Endothelial cell of hepatic sinusoid (primary cell): ENCODE measurements around the gene TNFAIP2.

Source experiments
- in situ Hi-C: cut with HindIII; loops from 2 replicates; pipeline ENCODE4 v1.10.0; 2017; ENCODE audit warnings: low sequenced_read_pairs

TNFAIP2 gene, protein sequence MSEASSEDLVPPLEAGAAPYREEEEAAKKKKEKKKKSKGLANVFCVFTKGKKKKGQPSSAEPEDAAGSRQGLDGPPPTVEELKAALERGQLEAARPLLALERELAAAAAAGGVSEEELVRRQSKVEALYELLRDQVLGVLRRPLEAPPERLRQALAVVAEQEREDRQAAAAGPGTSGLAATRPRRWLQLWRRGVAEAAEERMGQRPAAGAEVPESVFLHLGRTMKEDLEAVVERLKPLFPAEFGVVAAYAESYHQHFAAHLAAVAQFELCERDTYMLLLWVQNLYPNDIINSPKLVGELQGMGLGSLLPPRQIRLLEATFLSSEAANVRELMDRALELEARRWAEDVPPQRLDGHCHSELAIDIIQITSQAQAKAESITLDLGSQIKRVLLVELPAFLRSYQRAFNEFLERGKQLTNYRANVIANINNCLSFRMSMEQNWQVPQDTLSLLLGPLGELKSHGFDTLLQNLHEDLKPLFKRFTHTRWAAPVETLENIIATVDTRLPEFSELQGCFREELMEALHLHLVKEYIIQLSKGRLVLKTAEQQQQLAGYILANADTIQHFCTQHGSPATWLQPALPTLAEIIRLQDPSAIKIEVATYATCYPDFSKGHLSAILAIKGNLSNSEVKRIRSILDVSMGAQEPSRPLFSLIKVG

DNA sequence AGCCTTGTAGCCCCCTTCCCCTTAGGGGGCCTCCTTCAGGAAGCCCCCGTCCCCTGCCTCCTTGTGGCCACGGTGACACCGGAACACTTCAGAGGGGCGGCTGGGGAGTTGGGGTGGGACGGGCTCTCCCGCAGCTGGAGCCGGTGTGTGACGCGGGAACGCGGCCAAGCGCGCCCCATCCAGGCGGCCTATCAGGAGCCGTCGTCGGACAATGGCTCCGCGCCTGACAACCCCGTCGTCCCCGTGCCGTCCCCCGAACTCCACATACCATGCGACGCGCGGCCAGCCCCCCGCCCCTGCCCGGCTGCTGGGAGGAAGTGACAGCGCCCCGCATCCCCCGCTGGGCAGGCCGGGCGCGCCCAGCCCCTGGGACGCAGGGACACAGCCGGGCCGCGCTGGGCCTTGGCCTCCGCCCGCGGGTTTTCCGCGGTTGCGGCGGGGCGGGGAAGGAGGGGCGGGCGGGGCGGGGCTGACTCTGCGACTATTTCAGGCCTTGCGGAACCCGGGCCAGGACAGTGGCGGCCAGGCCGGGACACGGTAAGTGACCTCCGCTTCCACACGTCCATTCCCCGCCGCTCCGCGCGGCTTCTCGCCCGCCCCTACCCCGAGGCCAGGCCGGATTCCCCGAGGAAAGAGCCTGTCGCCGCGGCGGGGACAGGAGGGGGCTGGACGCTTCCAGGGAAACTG is at the start of gene TNFAIP2:
Gene TNFAIP2 (plus strand): TSS at position 515 of the 687 bp plus-strand sequence. CDS start 2,997 bp downstream, outside the sequence.
- in situ Hi-C loops, result no loop called here

DNA sequence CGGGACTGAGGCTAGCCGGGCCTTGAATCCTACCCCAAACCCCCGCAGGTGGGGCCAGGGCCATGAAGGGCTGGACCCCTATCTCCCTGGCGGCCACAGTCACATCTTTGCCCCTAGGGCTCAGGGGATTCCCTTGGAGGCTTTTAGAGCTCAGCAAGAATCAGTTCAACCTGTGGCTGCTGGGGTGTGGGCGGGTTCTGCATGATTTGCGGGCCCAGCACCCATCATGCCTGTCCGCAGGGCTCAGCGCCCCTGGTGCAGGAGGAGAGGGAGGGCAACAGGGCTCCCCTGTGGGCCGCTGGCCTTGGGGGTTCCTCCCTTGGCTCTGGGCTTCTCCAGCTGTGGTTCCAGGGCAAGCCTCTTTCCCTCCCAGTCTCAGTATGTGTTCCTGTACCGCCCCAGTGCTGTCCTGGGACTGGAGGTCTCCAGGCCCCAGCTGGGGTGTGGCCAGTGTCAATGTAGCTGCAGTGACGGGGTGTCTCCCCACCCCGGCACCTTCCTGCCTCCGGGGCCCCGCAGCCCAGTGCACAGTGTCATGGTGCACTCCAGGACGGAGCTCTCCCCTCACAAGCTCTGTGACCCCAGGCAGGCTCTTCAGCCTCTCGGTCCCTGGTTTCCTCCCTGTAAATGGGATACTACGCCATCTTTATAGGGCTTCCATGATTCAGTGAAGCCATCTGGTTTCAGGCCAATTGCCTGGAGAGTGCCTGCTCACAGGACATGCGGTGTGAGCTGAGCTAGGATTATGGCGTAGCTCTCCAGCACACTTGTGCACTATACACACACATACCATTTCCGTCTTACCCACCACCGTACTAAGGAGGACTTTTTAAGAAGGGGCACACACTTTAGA is 49.2 kb upstream of the TNFAIP2 start:
- in situ Hi-C loops, result no loop called here

DNA sequence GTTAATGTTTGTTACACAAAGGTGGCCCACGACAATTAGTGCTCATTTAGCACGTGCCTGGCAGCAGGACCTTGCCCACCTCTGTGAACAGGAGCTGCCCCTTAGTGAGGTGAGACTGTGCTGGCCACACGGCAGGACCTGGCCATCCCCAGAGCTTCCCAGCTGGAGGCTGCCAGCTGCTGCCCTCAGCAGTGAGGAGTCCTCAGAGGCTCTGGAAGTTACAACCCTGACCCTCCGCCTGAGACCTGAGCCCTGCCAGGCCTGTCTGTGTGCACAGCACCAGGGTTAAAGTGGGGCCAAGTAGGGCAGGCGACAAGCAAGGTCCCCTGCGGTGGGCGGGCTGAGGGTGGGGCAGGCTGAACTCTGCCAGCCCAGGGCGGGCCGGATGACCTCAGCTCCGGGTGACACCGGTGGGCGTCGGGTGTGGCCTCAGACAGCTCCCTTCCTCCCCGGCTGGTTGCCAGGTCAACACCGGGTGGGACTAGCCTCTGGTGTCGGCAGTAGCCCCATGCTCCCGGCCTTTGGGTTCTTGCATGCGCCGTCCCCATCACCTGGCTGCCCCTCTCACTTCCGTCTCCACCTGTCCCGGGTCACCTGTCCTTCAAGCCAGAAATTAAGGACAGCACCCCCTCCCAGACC is 48.4 kb upstream of the TNFAIP2 start:
- in situ Hi-C loops, result no loop called here

DNA sequence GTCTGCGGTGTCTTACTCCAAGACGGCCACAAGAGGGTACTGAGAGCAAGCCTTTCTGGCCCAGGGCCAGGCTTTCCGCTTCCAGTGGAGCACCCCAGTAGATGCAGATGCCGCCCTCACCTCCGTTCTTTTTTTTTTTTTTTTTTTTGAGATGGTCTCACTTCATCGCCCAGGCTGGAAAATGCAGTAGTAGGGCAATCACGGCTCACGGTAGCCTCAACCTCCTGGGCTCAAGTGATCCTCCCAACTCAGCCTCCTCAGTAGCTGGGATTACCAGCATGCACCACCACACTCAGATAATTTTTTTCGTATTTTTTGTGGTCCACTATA is 44.9 kb upstream of the TNFAIP2 start:
- in situ Hi-C loops, result no loop called here

DNA sequence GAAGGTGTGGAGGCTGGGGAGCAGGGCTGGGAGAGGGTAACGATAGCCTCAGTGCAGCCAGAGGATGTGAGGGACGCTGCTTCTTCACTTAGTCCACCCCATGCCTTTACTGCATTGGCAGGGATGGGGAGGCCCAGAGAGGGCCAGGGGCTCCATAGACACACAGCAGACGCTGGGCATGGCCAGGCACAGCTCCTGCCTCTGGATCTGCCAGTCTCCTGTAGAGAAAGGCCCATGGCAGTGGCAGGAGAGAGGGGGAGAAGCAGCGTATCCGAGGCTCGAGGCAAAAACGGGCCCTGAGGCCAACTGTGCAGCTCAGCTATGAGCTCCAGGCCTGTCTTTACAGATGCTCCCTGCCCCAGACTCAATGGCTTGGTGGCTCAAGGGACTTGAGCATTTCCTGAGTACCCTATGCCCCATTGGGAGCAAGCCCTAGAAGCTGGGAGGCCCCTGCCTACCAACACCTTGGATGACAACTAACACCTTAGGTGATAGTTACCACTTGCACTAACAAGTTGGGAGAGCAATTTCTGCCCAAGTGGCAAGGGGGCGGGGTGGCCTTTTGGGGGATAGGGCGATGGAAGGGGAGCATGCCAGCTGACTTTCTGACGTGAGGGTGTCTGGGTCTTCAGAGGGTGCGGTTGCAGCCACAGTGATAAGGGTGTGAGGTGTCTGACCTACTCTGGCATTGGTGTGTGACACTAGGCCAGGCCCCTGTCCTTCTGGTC is 44.2 kb upstream of the TNFAIP2 start:
- in situ Hi-C loops, result no loop called here

DNA sequence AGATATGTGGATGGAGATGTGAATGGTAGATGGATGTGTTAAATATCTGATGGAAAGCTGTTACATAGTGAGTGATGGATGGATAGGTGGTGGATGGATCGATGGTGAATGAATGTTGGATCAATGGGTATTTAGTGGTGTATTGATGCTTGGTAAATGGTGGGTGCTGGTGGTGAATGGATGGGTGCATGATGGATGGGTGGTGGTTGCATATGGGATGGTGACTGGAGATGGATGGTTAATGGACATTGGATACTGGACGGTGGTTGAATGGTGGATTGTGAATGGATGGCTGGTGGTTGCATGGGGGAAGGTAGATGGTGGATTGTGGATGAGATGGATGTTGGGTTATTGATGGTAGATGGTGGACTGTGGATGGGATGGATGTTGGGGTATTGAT is 41.3 kb upstream of the TNFAIP2 start:
- in situ Hi-C loops, result no loop called here

DNA sequence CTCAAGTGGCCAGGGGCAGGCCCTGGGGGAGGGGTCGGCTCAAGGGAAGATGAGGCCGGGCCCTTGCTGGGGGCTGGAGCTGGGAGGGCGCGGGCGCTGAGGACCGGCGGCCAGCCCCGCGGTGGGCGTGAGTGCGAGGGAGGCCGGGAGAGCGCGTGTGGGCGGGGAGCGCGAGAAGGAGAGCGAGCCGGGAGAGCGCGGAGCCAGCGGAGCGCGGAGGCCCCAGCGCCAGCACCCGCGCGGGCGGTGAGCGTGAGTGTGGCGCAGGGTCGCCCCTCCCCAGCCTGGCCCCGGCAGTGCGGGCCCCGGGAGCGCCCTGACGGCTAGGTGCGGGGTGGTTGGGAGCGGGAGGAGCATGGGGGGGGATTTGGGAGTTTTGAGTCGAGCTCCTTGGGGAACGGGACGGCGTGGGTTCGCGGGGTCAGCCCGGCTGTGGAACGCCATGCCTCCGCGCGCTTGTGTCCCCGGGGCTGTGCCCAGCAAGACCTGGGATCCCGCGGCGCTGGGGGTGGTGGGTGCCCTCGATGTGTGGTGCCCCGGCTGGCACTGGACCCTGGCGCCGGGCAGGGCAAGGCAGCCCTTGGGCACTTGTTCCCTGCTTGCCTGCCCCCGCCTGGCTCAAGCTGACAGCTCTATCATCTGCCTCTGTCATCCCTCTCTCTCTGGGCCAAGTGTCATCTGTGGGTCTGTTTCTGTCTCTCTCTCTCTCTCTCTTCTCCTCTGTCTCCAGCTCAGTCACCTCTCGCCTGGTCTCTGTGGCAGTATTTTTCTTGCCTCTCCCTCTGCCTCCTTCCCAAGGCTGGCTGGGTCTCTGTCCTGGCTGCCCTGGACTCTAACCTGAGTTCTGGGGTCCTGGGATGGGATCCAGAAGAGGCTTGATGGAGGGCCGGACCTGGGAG is 39.0 kb upstream of the TNFAIP2 start, which contains the start of gene LBHD2:
Gene LBHD2 (plus strand): TSS at position 190 of the 899 bp plus-strand sequence. CDS start 1,803 bp downstream, outside the sequence.
- in situ Hi-C loops, result no loop called here

DNA sequence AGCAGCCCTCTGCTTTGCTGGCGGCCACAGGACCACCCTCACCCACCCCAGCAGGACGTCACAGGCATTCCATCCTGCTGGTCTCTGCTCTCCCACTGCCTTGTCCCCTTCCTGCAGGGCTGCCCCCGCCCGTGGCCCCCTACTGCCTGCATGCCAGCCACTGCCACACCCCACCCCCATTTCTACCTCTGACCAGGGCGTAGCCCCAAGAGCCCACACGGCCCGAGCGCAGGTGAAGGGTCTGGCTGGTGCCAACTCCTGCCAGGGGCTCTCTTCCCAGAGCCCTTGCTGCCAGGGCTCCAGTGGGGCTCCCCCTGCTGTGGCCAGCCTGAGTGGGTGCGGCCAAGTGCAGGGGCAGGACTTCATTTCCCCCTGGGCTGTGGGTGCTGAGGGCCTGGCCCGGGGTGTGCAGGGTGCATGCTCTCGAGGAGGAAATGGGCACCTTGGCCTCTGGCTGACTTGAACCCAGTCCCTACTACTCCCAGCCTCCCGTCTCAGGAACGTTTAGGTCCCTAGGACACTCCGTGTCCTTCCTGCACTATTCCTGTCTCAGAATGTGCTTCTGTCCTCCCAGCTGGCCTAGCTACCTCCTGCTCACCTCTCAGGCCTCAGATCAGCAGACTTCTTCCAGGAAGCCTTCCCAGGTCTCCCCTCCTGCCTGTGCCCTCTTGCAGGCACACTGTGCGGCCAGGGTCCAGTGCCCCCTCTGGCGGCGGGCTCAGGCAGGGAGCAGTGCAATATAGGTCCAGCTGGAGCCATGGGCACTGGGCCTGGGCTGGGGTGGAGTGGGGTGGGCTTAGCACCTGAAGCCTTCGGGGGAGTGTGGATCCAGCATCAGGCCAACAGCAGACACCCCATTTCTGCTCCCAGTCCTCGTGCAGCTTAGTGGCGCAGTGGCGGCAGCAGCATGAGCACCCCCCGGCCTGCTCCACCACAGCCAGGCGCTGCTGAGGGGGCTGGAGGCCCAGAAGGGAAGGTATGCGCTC is 37.9 kb upstream of the TNFAIP2 start:
- in situ Hi-C loops, result no loop called here

DNA sequence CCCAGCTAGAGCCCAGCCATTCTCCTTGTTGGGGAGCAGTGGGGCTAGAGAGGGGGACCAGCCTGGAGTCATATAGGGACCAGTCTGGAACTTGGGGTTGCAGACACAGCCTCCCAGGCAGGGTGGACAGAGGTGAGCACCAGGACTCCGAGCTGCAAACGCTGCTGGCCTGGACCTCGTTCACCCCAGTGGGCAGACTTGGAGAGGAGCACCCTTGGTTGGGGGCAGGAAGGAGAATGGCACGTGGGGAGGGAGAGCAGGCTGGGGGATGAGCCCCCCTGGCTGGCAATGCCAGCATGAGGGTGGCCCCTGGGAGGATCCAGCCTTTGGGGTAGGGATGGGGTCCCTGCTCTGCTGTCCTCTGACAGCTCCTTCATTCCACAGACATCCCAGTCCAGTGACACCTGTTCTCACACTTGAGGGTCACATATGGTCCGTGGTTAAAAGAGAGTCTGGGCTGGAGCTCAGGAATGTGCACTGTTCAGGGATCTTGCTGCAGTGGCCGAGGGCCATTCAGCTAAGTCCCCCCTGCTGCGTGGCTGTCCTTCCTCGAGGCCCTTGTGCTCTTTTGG is 36.4 kb upstream of the TNFAIP2 start:
- in situ Hi-C loops, result no loop called here

DNA sequence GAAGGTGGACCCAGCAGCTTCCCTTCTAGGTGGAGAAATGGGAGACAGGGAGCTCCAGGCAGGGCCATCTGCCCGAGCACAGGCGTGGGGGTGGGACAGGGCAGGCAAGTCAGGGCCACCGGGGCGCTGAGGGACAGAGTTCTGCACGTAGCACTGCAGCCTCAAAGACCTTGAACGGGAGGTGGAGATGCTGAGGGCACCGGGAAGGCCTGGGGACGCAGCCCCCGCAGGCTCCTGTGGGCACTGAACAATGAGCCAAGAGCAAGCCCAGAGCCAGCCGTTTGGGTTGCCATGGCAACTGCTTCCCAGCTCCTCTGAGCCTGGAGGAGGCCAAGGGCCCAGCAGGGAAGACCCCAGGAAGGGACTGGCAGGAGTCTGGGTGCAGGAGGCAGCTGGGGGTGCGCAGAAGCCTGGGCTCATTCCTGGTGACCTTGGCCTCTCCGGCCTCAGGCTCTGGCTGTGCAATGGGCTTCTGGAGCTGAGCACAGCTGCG is 35.9 kb upstream of the TNFAIP2 start:
- in situ Hi-C loops, result no loop called here

DNA sequence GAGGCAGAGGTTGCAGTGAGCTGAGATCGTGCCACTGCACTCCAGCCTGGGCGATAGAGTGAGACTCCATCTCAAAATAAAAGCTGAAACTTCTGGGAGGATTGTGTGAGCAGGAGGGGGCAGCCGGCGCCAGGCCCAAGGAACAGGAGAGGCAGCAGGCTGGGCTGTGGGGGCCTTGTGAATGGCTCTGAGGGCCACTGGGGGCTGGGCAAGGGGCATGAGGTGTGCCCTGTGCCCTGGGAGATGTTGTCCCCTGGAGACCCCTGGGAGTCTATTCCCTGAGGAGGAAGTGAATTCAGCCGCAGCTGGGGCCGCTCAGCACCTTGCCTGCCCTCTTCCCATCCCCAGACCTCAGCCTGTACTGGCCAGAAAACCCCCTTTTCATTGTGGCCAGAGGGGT is 34.3 kb upstream of the TNFAIP2 start:
- in situ Hi-C loops, result no loop called here

DNA sequence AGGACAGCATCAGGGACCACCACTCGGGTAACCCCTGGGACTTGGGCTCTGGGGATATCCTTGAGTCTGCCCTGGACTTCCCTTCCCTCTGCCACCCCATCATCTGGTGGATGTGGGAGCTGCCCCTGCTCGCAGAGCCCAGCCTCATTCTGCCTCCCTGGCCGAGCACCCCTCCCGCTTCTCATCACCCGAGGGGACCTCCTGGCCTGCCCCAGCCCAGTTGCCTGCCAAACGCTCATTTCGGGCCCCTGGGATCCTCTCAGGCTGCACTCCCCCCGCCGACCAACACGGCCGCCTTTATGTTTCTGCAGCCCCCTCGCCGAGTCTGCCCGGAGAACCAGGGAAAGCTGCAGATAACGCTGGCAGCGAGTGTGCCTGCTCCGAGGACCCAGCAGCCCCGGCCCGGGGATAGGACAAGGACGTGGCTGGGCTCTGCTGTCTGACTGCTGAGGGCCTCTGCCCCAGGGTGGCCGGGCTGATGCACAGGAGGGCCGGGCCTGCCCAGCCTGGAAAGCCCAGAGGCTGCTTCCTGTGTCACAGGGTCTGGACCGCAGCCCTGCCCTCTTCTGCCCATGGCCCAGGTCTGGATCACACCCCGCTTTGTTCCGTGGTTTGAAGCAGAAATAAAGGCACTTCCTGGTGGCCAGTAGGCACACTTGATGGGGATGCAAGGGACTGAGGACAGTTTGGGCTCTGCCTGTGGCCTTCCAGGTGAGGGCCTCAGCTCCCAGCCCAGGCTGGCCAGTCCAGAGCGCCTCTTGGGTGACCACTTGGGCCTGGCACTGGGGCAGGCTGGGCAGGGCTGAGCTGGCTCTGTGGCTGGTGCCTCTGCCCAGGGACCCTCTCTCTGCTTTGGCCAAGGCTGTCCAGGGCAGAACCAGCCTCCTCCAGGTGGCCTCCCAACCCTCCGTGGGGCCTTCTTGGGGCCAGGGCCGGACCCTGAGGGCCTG is 33.6 kb upstream of the TNFAIP2 start:
- in situ Hi-C loops, result loop anchor here (5.0 to 10.0 kb wide), 2 partner anchors 55 to 223 kb away; no protein-coding TSS in a partner anchor

DNA sequence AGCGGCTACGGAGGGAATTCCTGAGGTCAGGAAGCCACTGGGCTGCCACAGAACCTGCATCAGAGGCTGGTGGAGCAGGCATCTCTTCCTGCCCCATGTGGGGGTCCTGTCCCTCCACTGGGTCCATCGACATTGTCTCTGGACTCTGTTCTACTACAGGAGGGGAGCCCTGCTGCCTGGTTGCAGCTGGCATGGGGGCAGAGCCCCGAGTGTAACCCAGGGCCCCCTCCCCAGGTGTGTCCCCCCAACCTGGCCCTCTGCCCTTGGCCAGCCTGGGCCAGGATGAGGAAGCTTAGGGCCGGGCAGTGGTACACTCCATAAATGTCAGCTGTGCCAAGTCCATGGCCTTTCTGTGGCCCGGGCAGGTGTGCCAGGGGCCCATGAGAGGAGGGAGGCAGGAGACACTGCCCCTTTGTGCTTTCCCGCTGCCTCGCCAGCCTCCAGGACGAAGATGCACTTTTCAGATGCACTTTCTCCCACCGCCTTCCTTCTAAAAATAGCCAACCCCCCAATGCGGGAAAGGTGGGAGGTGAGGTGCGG is 32.7 kb upstream of the TNFAIP2 start:
- in situ Hi-C loops, result loop anchor here (5.0 to 10.0 kb wide), 2 partner anchors 54 to 222 kb away; no protein-coding TSS in a partner anchor

DNA sequence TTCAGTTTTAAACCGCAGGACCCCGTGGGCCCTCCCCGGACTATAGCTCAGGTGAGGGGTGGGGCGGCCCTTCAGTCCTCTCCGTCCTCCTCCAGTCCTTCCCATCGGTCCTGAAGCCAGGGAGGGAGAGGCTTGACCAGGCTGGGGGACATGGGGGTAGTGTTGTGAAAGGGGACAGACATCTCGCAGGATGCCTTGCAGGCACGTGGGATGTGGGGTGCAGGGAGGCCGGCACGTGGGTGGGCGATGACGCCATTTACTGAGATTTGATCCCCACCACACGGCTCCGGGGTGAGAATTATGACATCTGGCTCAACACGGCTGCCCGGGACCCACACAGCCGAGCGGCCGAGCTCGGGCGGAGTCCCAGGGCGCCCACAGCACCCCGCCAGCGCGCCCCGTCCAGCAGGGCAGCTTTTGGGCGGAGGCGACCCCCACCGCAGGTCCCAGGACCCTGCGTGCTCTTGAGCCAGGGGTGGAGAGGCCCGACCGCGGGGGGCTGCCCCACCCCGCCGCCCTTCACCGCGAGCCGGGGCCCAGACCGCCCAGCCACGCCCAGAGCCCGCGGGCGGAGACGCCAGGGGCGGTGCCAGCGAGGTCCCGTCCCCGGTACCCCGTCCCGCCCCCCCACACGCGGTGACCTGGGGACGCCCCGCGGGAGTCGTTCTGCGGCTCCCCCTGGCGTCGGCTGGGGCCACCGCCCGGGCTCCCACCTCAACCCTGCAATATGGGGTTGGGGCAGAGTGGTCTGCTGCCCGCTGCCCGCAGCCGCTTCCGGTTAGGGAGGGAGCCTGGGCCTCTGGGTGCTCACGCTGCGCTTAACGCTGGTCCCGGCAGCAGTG is 32.0 kb upstream of the TNFAIP2 start:
- in situ Hi-C loops, result loop anchor here (5.0 to 10.0 kb wide), 2 partner anchors 54 to 221 kb away; no protein-coding TSS in a partner anchor
